Stimulated activated memory B cell treated with anti-CD40 and anti-IgM and Interleukin-4, amounts not matched to agents 10 μg/mL and 1 μg/mL and 100 μg/mL, for 72 hours (primary cell): ENCODE data around the gene MYO7A.

Experiments used
- ATAC-seq: fragments of 150-1000 bp; cut with Tn5 transposase; 2 replicates; pipeline ENCODE4 v1.10.0; 2021
- H3K27ac Mint-ChIP-seq: one replicate; pipeline ENCODE4 v1.8.0; 2022; ENCODE audit warnings: mild to moderate bottlenecking, mixed read lengths
- H3K27me3 Mint-ChIP-seq: one replicate; pipeline ENCODE4 v1.8.0; 2022; ENCODE audit warnings: mixed read lengths
- H3K36me3 Mint-ChIP-seq: one replicate; pipeline ENCODE4 v1.8.0; 2022; ENCODE audit warnings: mixed read lengths
- H3K4me1 Mint-ChIP-seq: one replicate; pipeline ENCODE4 v1.8.0; 2022; ENCODE audit warnings: mixed read lengths
- H3K4me3 Mint-ChIP-seq: one replicate; pipeline ENCODE4 v1.8.0; 2022; ENCODE audit warnings: mild to moderate bottlenecking, moderate library complexity, mixed read lengths
- H3K9me3 Mint-ChIP-seq: one replicate; pipeline ENCODE4 v1.8.0; 2022; ENCODE audit warnings: mixed read lengths

MYO7A gene

GRCh38 chr11:77213589-77214428 is 85.8 kb downstream of the MYO7A start:
- no peaks in the 10 kb centered on the region for H3K36me3 Mint-ChIP-seq
- ATAC-seq: no peak
- H3K27ac Mint-ChIP-seq: no peak overlapping the region
- no peak overlapping the region for H3K4me3 Mint-ChIP-seq
- H3K4me1 Mint-ChIP-seq: peaks cover 14% of the 10 kb centered on the region
- no peaks in the 10 kb centered on the region for H3K27me3 Mint-ChIP-seq
- no peaks in the 10 kb centered on the region for H3K9me3 Mint-ChIP-seq

- no peak for ATAC-seq
- Mint-ChIP-seq H3K9me3 (no peaks in the 10 kb centered on the region), H3K27me3 (no peaks in the 10 kb centered on the region), H3K4me1 (peaks cover 14% of the 10 kb centered on the region), H3K4me3 (no peak overlapping the region), H3K36me3 (no peaks in the 10 kb centered on the region), H3K27ac (no peak overlapping the region)
Measured at GRCh38 chr11:77214557-77214956, 86.5 kb downstream of the MYO7A start.

GRCh38 chr11:77215106-77215505 is 87.1 kb downstream of the MYO7A start:
- Mint-ChIP-seq H3K4me1 (peaks cover 14% of the 10 kb centered on the region), H3K36me3 (no peaks in the 10 kb centered on the region), H3K27ac (no peak overlapping the region)

GRCh38 chr11:77217156-77217555 is 89.1 kb downstream of the MYO7A start:
- Mint-ChIP-seq H3K27me3 (peaks cover under 1% of the 10 kb centered on the region), H3K36me3 (no peaks in the 10 kb centered on the region), H3K4me1 (peaks cover 14% of the 10 kb centered on the region), H3K4me3 (no peak overlapping the region), H3K27ac (no peak overlapping the region), H3K9me3 (no peaks in the 10 kb centered on the region)
- ATAC-seq: peak; percentile 84

More at GRCh38 chr11:77215106-77215505, 87.1 kb downstream of the MYO7A start:
- Mint-ChIP-seq H3K9me3 (no peaks in the 10 kb centered on the region), H3K4me3 (no peak overlapping the region), H3K27me3 (no peaks in the 10 kb centered on the region)
- ATAC-seq: no peak

GRCh38 chr11:77223797-77224196 is 95.8 kb downstream of the MYO7A start:
- peaks cover 51% of the 10 kb centered on the region for H3K27me3 Mint-ChIP-seq
- no peaks in the 10 kb centered on the region for H3K4me1 Mint-ChIP-seq
- H3K4me3 Mint-ChIP-seq: no peak overlapping the region
- H3K36me3 Mint-ChIP-seq: no peaks in the 10 kb centered on the region
- H3K9me3 Mint-ChIP-seq: peaks cover 7% of the 10 kb centered on the region
- no peak overlapping the region for H3K27ac Mint-ChIP-seq
- no peak for ATAC-seq

GRCh38 chr11:77230878-77231605 is 103.0 kb downstream of the MYO7A start:
- no peak overlapping the region for H3K4me3 Mint-ChIP-seq
- H3K36me3 Mint-ChIP-seq: no peaks in the 10 kb centered on the region
- no peaks in the 10 kb centered on the region for H3K4me1 Mint-ChIP-seq
- H3K9me3 Mint-ChIP-seq: peaks cover 5% of the 10 kb centered on the region
- H3K27me3 Mint-ChIP-seq: peaks cover 30% of the 10 kb centered on the region
- ATAC-seq: no peak
- no peak overlapping the region for H3K27ac Mint-ChIP-seq

- no peak overlapping the region for H3K27ac Mint-ChIP-seq
- H3K36me3 Mint-ChIP-seq: no peaks in the 10 kb centered on the region
- peaks cover 3% of the 10 kb centered on the region for H3K9me3 Mint-ChIP-seq
- H3K4me3 Mint-ChIP-seq: no peak overlapping the region
- H3K27me3 Mint-ChIP-seq: peaks cover 28% of the 10 kb centered on the region
- no peak for ATAC-seq
- no peaks in the 10 kb centered on the region for H3K4me1 Mint-ChIP-seq
Measured at GRCh38 chr11:77231800-77232199, 103.8 kb downstream of the MYO7A start.

- H3K9me3 Mint-ChIP-seq: no peaks in the 10 kb centered on the region
- no peaks in the 10 kb centered on the region for H3K4me1 Mint-ChIP-seq
- peaks cover 23% of the 10 kb centered on the region for H3K27me3 Mint-ChIP-seq
- H3K4me3 Mint-ChIP-seq: no peak overlapping the region
- H3K27ac Mint-ChIP-seq: no peak overlapping the region
- ATAC-seq: no peak
- no peaks in the 10 kb centered on the region for H3K36me3 Mint-ChIP-seq
Measured at GRCh38 chr11:77232242-77232641, 104.2 kb downstream of the MYO7A start.

GRCh38 chr11:77233011-77233410 is 105.0 kb downstream of the MYO7A start:
- Mint-ChIP-seq H3K27me3 (peaks cover 16% of the 10 kb centered on the region), H3K4me1 (no peaks in the 10 kb centered on the region), H3K4me3 (no peak overlapping the region), H3K36me3 (no peaks in the 10 kb centered on the region), H3K9me3 (no peaks in the 10 kb centered on the region), H3K27ac (no peak overlapping the region)
- no peak for ATAC-seq

- H3K4me1 Mint-ChIP-seq: no peaks in the 10 kb centered on the region
- no peak overlapping the region for H3K27ac Mint-ChIP-seq
- peaks cover 25% of the 10 kb centered on the region for H3K27me3 Mint-ChIP-seq
- H3K9me3 Mint-ChIP-seq: peaks cover 3% of the 10 kb centered on the region
- no peak overlapping the region for H3K4me3 Mint-ChIP-seq
- H3K36me3 Mint-ChIP-seq: no peaks in the 10 kb centered on the region
- ATAC-seq: no peak
Measured at GRCh38 chr11:77236901-77237300, 108.9 kb downstream of the MYO7A start.

GRCh38 chr11:77244277-77245027 is 116.4 kb downstream of the MYO7A start:
- Mint-ChIP-seq H3K27ac (no peak overlapping the region), H3K4me3 (no peak overlapping the region), H3K9me3 (peaks cover 3% of the 10 kb centered on the region), H3K36me3 (no peaks in the 10 kb centered on the region), H3K27me3 (no peaks in the 10 kb centered on the region), H3K4me1 (no peaks in the 10 kb centered on the region)
- no peak for ATAC-seq

- no peak for ATAC-seq
- H3K36me3 Mint-ChIP-seq: no peaks in the 10 kb centered on the region
- H3K4me1 Mint-ChIP-seq: no peaks in the 10 kb centered on the region
- no peak overlapping the region for H3K4me3 Mint-ChIP-seq
- H3K27me3 Mint-ChIP-seq: no peaks in the 10 kb centered on the region
- no peak overlapping the region for H3K27ac Mint-ChIP-seq
- H3K9me3 Mint-ChIP-seq: peaks cover 13% of the 10 kb centered on the region
Measured at GRCh38 chr11:77249427-77249826, 121.4 kb downstream of the MYO7A start.

- Mint-ChIP-seq H3K9me3 (peaks cover 13% of the 10 kb centered on the region), H3K4me1 (no peaks in the 10 kb centered on the region), H3K4me3 (no peak overlapping the region), H3K27me3 (peaks cover 7% of the 10 kb centered on the region), H3K27ac (no peak overlapping the region), H3K36me3 (no peaks in the 10 kb centered on the region)
- ATAC-seq: no peak
Measured at GRCh38 chr11:77250881-77251640, 123.0 kb downstream of the MYO7A start.

GRCh38 chr11:77252555-77253270 is 124.7 kb downstream of the MYO7A start:
- Mint-ChIP-seq H3K36me3 (no peaks in the 10 kb centered on the region), H3K27ac (no peak overlapping the region), H3K9me3 (peaks cover 13% of the 10 kb centered on the region), H3K4me1 (no peaks in the 10 kb centered on the region), H3K4me3 (no peak overlapping the region), H3K27me3 (peaks cover 20% of the 10 kb centered on the region)
- no peak for ATAC-seq
